HCT116 (cell line): ENCODE measurements around the gene SHISAL2A. TPM values are rescaled to one million over a fixed set of nuclear protein-coding genes. Genes with fewer than 3 reads are reported as not detected.

Experiments
- ATAC-seq: fragments of 200-7000 bp; cut with Tn5 transposase; 2 replicates; pipeline ENCODE4 v1.9.1; 2020; ENCODE audit warnings: mild to moderate bottlenecking, moderate library complexity
- BruUV-seq: library from RNA; stranded (reverse); fragments of 400-500 nt; replicated peaks from 2 replicates; lab custom pipeline; 2021; lab: Mats Ljungman, UMichigan
- CTCF ChIA-PET: fragments of 300-600 bp; sonication (Branson Sonifier 250); formaldehyde crosslinking; loops from one replicate; lab custom pipeline; 2021; ENCODE audit warnings: antibody characterized with exemption; lab: Charles Lee
- POLR2A ChIA-PET: fragments of 300-600, 350-600 bp; sonication (Branson Sonifier 250); formaldehyde crosslinking; loops from one replicate; lab custom pipeline; 2021; ENCODE audit warnings: antibody characterized with exemption; lab: Charles Lee
- RAD21 ChIA-PET, 2 experiments: fragments of 300-600 bp; sonication (Branson Sonifier 250); formaldehyde crosslinking; loops; one replicate each; lab custom pipeline; 2023; ENCODE audit warnings: low total read pairs in 2 of 2; ENCODE audit not compliant: uncharacterized antibody in 2 of 2, unreplicated experiment in 2 of 2, low non-redundant PET in 1 of 2; lab: Charles Lee
- DNase-seq: peaks from one replicate; pipeline ENCODE4 v3.0.0-alpha.2; 2010; ENCODE audit warnings: low read depth, low spot score
- H2AFZ ChIP-seq: fragments of 200-600 bp; shearing (Covaris generic), sonication (generic); 2 replicates; pipeline ENCODE4 v1.6.1; 2017; ENCODE audit warnings: low read depth, mixed run types, mixed read lengths, antibody characterized with exemption, low read length; ENCODE audit not compliant: poor library complexity, severe bottlenecking
- H3K27ac ChIP-seq: 2 replicates; pipeline ENCODE4 v1.5.1; 2012; ENCODE audit warnings: low read depth, low read length
- H3K27me3 ChIP-seq: fragments of 200-600 bp; sonication (generic); 2 replicates; pipeline ENCODE4 v1.6.1; 2016; ENCODE audit warnings: mixed run types, low read length, mixed read lengths; ENCODE audit not compliant: insufficient read depth
- H3K36me3 ChIP-seq, 2 experiments: fragments of 200-500 bp in 1 of 2; fragments of 200-600 bp in 1 of 2; sonication (Bioruptor generic) in 1 of 2; sonication (generic) in 1 of 2; 2 replicates each; pipeline versions ENCODE4 v1.5.1 to v1.6.1; 2014 to 2016; ENCODE audit warnings: low read length in 2 of 2, inconsistent platforms in 1 of 2, mixed read lengths in 1 of 2, mixed run types in 1 of 2; ENCODE audit not compliant: insufficient read depth in 2 of 2, control insufficient read depth in 1 of 2
- H3K4me1 ChIP-seq, 2 experiments: fragments of 200-600 bp in 1 of 2; sonication (generic) in 1 of 2; 2 replicates each; pipeline versions ENCODE4 v1.5.1 to v1.6.1; 2012 to 2017; ENCODE audit warnings: low read length in 2 of 2, inconsistent platforms in 1 of 2, mild to moderate bottlenecking in 1 of 2, mixed read lengths in 1 of 2, mixed run types in 1 of 2, moderate library complexity in 1 of 2; ENCODE audit not compliant: insufficient read depth in 2 of 2, control insufficient read depth in 1 of 2
- H3K4me2 ChIP-seq: fragments of 200-600 bp; sonication (generic); 2 replicates; pipeline ENCODE4 v1.6.1; 2017; ENCODE audit warnings: mixed run types, low read length, mixed read lengths
- H3K4me3 ChIP-seq, 2 experiments: fragments of 200-600 bp in 1 of 2; sonication (generic) in 1 of 2; replicated peaks in 1 of 2; 2 replicates each; pipeline ENCODE4 v1.5.1; 2011 to 2016; ENCODE audit warnings: low read length in 2 of 2, control low read depth in 1 of 2, low read depth in 1 of 2, mild to moderate bottlenecking in 1 of 2, mixed read lengths in 1 of 2, mixed run types in 1 of 2
- H3K79me2 ChIP-seq: fragments of 200-600 bp; sonication (generic); 2 replicates; pipeline ENCODE4 v1.6.1; 2017; ENCODE audit warnings: mild to moderate bottlenecking, mixed run types, low read length, moderate library complexity, mixed read lengths; ENCODE audit not compliant: insufficient read depth
- H3K9ac ChIP-seq: fragments of 200-600 bp; sonication (generic); 2 replicates; pipeline ENCODE4 v1.6.1; 2016; ENCODE audit warnings: low read length, mixed read lengths
- H3K9me2 ChIP-seq: fragments of 200-600 bp; sonication (generic), shearing (Covaris generic); 2 replicates; pipeline ENCODE4 v1.6.1; 2017; ENCODE audit warnings: mixed run types, mild to moderate bottlenecking, moderate library complexity; ENCODE audit not compliant: insufficient read depth
- H3K9me3 ChIP-seq, 2 experiments: fragments of 200-500 bp in 1 of 2; fragments of 200-600 bp in 1 of 2; sonication (Bioruptor generic) in 1 of 2; sonication (generic) in 1 of 2; 2 replicates each; pipeline ENCODE4 v1.6.1; 2014 to 2017; ENCODE audit warnings: low read length in 2 of 2, mixed read lengths in 2 of 2, inconsistent platforms in 1 of 2, low read depth in 1 of 2, mild to moderate bottlenecking in 1 of 2, mixed run types in 1 of 2, moderate library complexity in 1 of 2; ENCODE audit not compliant: control insufficient read depth in 1 of 2, insufficient read depth in 1 of 2
- H4K20me1 ChIP-seq: fragments of 200-600 bp; sonication (generic), shearing (Covaris generic); 2 replicates; pipeline ENCODE4 v1.6.1; 2017; ENCODE audit warnings: mixed run types, mild to moderate bottlenecking, moderate library complexity; ENCODE audit not compliant: insufficient read depth
- CBX3 ChIP-seq: IDR thresholded peaks from 2 replicates; pipeline ENCODE4 v1.6.1; 2012; ENCODE audit warnings: low read depth
- CEBPB ChIP-seq: IDR thresholded peaks from 2 replicates; pipeline ENCODE4 v1.6.1; 2012; ENCODE audit warnings: low read depth
- EZH2phosphoT487 ChIP-seq: fragments of 200-600 bp; IDR thresholded peaks from 2 replicates; pipeline ENCODE4 v1.6.1; 2018; ENCODE audit warnings: antibody characterized with exemption, borderline replicate concordance
- JUND ChIP-seq: IDR thresholded peaks from 2 replicates; pipeline ENCODE4 v1.6.1; 2012
- POLR2A ChIP-seq: IDR thresholded peaks from 2 replicates; pipeline ENCODE4 v1.7.0; 2011; ENCODE audit warnings: borderline replicate concordance; ENCODE audit not compliant: insufficient read depth, insufficient read length; ENCODE audit errors: extremely low read depth
- POLR2AphosphoS5 ChIP-seq: IDR thresholded peaks from 2 replicates; pipeline ENCODE4 v1.6.1; 2011; ENCODE audit warnings: mild to moderate bottlenecking, low read depth, low read length, moderate library complexity
- RAD21 ChIP-seq: IDR thresholded peaks from 2 replicates; pipeline ENCODE4 v1.6.1; 2012; ENCODE audit warnings: low read depth, mild to moderate bottlenecking
- SIN3A ChIP-seq: IDR thresholded peaks from 2 replicates; pipeline ENCODE4 v1.6.1; 2012; ENCODE audit warnings: low read depth
- SP1 ChIP-seq: IDR thresholded peaks from 2 replicates; pipeline ENCODE4 v1.6.1; 2012; ENCODE audit warnings: low read depth
- TCF7L2 ChIP-seq: IDR thresholded peaks from 2 replicates; pipeline ENCODE4 v1.7.0; 2011; ENCODE audit warnings: borderline replicate concordance, inconsistent platforms; ENCODE audit not compliant: insufficient read depth, insufficient read length; ENCODE audit errors: extremely low read depth
- YY1 ChIP-seq: IDR thresholded peaks from 2 replicates; pipeline ENCODE4 v1.6.1; 2011; ENCODE audit warnings: low read length, low read depth, moderate library complexity, mild to moderate bottlenecking; ENCODE audit not compliant: insufficient replicate concordance; ENCODE audit errors: extremely low read depth
- ZFX ChIP-seq: fragments of 450-650 bp; IDR thresholded peaks from 2 replicates; pipeline ENCODE4 v1.6.1; 2017
- intact Hi-C: fragments of 100-400 bp; cut with micrococcal nuclease; formaldehyde crosslinking; loops from 2 replicates; pipeline ENCODE4 v1.10.0; 2022
- total RNA-seq: library from RNA; stranded (reverse); gene quantifications from one replicate; pipeline ENCODE4 v1.2.1, GENCODE V29; 2021; ENCODE audit not compliant: unreplicated experiment
- TF ChIP-seq, protein P1 (sequence below): IDR thresholded peaks from 2 replicates; pipeline ENCODE4 v1.6.1; 2012; ENCODE audit warnings: low read depth
- TF ChIP-seq, protein P2 (sequence below), 3 experiments: fragments of 200-600 bp in 1 of 3; sonication (generic) in 1 of 3; IDR thresholded peaks in 2 of 3; conservative IDR thresholded peaks in 1 of 3; 2 replicates each; pipeline ENCODE4 v1.5.1; 2012 to 2017; ENCODE audit warnings: low read depth in 2 of 3, low read length in 2 of 3, antibody characterized with exemption in 1 of 3, borderline replicate concordance in 1 of 3, control low read depth in 1 of 3, mild to moderate bottlenecking in 1 of 3, mixed read lengths in 1 of 3, mixed run types in 1 of 3, moderate library complexity in 1 of 3; ENCODE audit not compliant: insufficient read depth in 1 of 3
- TF ChIP-seq, protein P3 (sequence below): IDR thresholded peaks from 2 replicates; pipeline ENCODE4 v1.6.1; 2012
- TF ChIP-seq, protein P4 (sequence below): IDR thresholded peaks from 2 replicates; pipeline ENCODE4 v1.6.1; 2011; ENCODE audit warnings: mild to moderate bottlenecking, low read length, moderate library complexity; ENCODE audit not compliant: insufficient replicate concordance; ENCODE audit errors: extremely low read depth
- TF ChIP-seq, protein P5 (sequence below): IDR thresholded peaks from 2 replicates; pipeline ENCODE4 v1.6.1; 2012

The SHISAL2A gene
- total RNA-seq, 1 experiment from 2014 or later: not detected

DNA sequence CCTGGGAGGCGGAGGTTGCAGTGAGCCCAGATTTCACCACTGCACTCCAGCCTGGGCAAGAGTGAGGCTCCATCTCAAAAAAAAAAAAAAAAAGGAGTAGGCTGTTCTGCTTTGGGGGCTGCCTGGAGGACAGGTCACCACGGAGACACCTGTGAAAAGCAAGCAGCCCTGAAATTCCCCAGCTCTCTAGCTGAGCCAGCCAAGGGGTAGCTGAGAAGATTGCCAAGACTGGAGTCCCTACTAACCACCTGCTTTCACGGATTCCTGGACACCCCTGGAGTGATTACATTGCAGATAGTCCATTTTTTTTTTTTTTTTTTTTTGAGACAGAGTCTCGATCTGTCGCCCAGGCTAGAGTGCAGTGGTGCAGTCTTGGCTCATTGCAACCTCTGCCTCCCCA is 18.3 kb upstream of the SHISAL2A start:
- no peaks in the 10 kb centered on the region for H3K79me2 ChIP-seq
- H3K4me1 ChIP-seq: no peaks in the 10 kb centered on the region
- H3K9me2 ChIP-seq: no peaks in the 10 kb centered on the region
- H3K4me2 ChIP-seq: no peak overlapping the region
- peaks cover 4% of the 10 kb centered on the region; the same call in 1 of the 2 replicates for H3K27me3 ChIP-seq
- intact Hi-C loops: no loop called here
- CTCF ChIA-PET: no interaction called here
- no peak overlapping the region for H3K9ac ChIP-seq
- no peaks in the 10 kb centered on the region for H3K36me3 ChIP-seq
- no peak for TF ChIP-seq POLR2AphosphoS5
- no peak for TF ChIP-seq TCF7L2
- TF ChIP-seq, protein P1, sequence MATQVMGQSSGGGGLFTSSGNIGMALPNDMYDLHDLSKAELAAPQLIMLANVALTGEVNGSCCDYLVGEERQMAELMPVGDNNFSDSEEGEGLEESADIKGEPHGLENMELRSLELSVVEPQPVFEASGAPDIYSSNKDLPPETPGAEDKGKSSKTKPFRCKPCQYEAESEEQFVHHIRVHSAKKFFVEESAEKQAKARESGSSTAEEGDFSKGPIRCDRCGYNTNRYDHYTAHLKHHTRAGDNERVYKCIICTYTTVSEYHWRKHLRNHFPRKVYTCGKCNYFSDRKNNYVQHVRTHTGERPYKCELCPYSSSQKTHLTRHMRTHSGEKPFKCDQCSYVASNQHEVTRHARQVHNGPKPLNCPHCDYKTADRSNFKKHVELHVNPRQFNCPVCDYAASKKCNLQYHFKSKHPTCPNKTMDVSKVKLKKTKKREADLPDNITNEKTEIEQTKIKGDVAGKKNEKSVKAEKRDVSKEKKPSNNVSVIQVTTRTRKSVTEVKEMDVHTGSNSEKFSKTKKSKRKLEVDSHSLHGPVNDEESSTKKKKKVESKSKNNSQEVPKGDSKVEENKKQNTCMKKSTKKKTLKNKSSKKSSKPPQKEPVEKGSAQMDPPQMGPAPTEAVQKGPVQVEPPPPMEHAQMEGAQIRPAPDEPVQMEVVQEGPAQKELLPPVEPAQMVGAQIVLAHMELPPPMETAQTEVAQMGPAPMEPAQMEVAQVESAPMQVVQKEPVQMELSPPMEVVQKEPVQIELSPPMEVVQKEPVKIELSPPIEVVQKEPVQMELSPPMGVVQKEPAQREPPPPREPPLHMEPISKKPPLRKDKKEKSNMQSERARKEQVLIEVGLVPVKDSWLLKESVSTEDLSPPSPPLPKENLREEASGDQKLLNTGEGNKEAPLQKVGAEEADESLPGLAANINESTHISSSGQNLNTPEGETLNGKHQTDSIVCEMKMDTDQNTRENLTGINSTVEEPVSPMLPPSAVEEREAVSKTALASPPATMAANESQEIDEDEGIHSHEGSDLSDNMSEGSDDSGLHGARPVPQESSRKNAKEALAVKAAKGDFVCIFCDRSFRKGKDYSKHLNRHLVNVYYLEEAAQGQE: no peak
- TF ChIP-seq POLR2A: no peak
- TF ChIP-seq, protein P2, sequence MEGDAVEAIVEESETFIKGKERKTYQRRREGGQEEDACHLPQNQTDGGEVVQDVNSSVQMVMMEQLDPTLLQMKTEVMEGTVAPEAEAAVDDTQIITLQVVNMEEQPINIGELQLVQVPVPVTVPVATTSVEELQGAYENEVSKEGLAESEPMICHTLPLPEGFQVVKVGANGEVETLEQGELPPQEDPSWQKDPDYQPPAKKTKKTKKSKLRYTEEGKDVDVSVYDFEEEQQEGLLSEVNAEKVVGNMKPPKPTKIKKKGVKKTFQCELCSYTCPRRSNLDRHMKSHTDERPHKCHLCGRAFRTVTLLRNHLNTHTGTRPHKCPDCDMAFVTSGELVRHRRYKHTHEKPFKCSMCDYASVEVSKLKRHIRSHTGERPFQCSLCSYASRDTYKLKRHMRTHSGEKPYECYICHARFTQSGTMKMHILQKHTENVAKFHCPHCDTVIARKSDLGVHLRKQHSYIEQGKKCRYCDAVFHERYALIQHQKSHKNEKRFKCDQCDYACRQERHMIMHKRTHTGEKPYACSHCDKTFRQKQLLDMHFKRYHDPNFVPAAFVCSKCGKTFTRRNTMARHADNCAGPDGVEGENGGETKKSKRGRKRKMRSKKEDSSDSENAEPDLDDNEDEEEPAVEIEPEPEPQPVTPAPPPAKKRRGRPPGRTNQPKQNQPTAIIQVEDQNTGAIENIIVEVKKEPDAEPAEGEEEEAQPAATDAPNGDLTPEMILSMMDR (IDR thresholded peaks at IDR 0.05 in 2 of 3, conservative IDR thresholded peaks at IDR 0.05 in 1 of 3; ENCODE audit: borderline replicate concordance in 1 of 3, insufficient read depth in 1 of 3, low read depth in 2 of 3, low read length in 2 of 3): no peak
- TF ChIP-seq CBX3: no peak
- TF ChIP-seq EZH2phosphoT487: no peak
- TF ChIP-seq, protein P3, sequence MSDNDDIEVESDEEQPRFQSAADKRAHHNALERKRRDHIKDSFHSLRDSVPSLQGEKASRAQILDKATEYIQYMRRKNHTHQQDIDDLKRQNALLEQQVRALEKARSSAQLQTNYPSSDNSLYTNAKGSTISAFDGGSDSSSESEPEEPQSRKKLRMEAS: no peak
- TF ChIP-seq, protein P4, sequence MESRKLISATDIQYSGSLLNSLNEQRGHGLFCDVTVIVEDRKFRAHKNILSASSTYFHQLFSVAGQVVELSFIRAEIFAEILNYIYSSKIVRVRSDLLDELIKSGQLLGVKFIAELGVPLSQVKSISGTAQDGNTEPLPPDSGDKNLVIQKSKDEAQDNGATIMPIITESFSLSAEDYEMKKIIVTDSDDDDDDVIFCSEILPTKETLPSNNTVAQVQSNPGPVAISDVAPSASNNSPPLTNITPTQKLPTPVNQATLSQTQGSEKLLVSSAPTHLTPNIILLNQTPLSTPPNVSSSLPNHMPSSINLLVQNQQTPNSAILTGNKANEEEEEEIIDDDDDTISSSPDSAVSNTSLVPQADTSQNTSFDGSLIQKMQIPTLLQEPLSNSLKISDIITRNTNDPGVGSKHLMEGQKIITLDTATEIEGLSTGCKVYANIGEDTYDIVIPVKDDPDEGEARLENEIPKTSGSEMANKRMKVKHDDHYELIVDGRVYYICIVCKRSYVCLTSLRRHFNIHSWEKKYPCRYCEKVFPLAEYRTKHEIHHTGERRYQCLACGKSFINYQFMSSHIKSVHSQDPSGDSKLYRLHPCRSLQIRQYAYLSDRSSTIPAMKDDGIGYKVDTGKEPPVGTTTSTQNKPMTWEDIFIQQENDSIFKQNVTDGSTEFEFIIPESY: no peak
- TF ChIP-seq YY1: no peak
- no peak for TF ChIP-seq CEBPB
- no peak for TF ChIP-seq ZFX
- TF ChIP-seq RAD21: no peak
- no peak for TF ChIP-seq JUND
- TF ChIP-seq SP1: no peak
- no peak for TF ChIP-seq SIN3A
- TF ChIP-seq, protein P5, sequence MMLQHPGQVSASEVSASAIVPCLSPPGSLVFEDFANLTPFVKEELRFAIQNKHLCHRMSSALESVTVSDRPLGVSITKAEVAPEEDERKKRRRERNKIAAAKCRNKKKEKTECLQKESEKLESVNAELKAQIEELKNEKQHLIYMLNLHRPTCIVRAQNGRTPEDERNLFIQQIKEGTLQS: no peak
- H3K4me3 ChIP-seq: no peak overlapping the region
- no peaks in the 10 kb centered on the region for H3K9me3 ChIP-seq
- DNase-seq (no peak), ATAC-seq (no peak)
- H3K27ac ChIP-seq: no peak overlapping the region
- POLR2A ChIA-PET: no interaction called here
- no peak overlapping the region for H2AFZ ChIP-seq
- no peaks in the 10 kb centered on the region for H4K20me1 ChIP-seq
- no TSS peak for BruUV-seq
- RAD21 ChIA-PET: no interaction called here
